GM19463 (cell line): ENCODE measurements around the gene TRABD2A.

Source experiments
- ATAC-seq: cut with Tn5 transposase; IDR thresholded peaks from one replicate; pipeline ENCODE4 v1.9.1; 2021; ENCODE audit warnings: mild to moderate bottlenecking, moderate library complexity; ENCODE audit not compliant: unreplicated experiment

TRABD2A gene

GRCh38 chr2:84823229-84823628, 57.7 kb downstream of the TRABD2A start:
- no peak for ATAC-seq

- ATAC-seq, result no peak
Observed at GRCh38 chr2:84821806-84822205, 59.1 kb downstream of the TRABD2A start.

GRCh38 chr2:84817239-84817655, 63.6 kb downstream of the TRABD2A start:
- ATAC-seq, result peak; percentile 89

- ATAC-seq, result peak; percentile 61
Observed at GRCh38 chr2:84816426-84817026, 64.4 kb downstream of the TRABD2A start.

GRCh38 chr2:84815146-84815545, 65.7 kb downstream of the TRABD2A start:
- no peak for ATAC-seq

GRCh38 chr2:84811839-84812431, 68.9 kb downstream of the TRABD2A start:
- ATAC-seq, result no peak

GRCh38 chr2:84808279-84808678, 72.6 kb downstream of the TRABD2A start:
- ATAC-seq, result no peak

GRCh38 chr2:84807063-84807485, 73.8 kb downstream of the TRABD2A start:
- no peak for ATAC-seq

GRCh38 chr2:84805250-84805958, 75.5 kb downstream of the TRABD2A start:
- ATAC-seq, result no peak

- no peak for ATAC-seq
Observed at GRCh38 chr2:84801811-84802210, 79.1 kb downstream of the TRABD2A start.

- ATAC-seq, result peak; percentile 60
Observed at GRCh38 chr2:84800194-84800805, 80.6 kb downstream of the TRABD2A start.

GRCh38 chr2:84799772-84800171, 81.1 kb downstream of the TRABD2A start:
- peak; percentile 11 for ATAC-seq

- no peak for ATAC-seq
Observed at GRCh38 chr2:84797271-84797670, 83.6 kb downstream of the TRABD2A start.

GRCh38 chr2:84796798-84797197, 84.1 kb downstream of the TRABD2A start:
- no peak for ATAC-seq

GRCh38 chr2:84793641-84794040, 87.2 kb downstream of the TRABD2A start:
- no peak for ATAC-seq

- ATAC-seq, result no peak
Observed at GRCh38 chr2:84792856-84793522, 87.9 kb downstream of the TRABD2A start.

GRCh38 chr2:84788498-84788897, 92.4 kb downstream of the TRABD2A start:
- no peak for ATAC-seq

- no peak for ATAC-seq
Observed at GRCh38 chr2:84788027-84788426, 92.9 kb downstream of the TRABD2A start.

- no peak for ATAC-seq
Observed at GRCh38 chr2:84786601-84787000, 94.3 kb downstream of the TRABD2A start.

- ATAC-seq, result no peak
Observed at GRCh38 chr2:84785950-84786349, 94.9 kb downstream of the TRABD2A start.

GRCh38 chr2:84782717-84783442, 98.0 kb downstream of the TRABD2A start:
- no peak for ATAC-seq
